Common myeloid progenitor, CD34-positive (primary cell): ENCODE data around the gene MACROD1.

Experiments
- CTCF ChIA-PET: fragments of 350-600 bp; sonication (Branson Sonifier 250); formaldehyde crosslinking; loops from one replicate; lab custom pipeline; 2021; ENCODE audit warnings: antibody characterized with exemption; lab: Charles Lee
- POLR2A ChIA-PET: fragments of 350-600 bp; sonication (Branson Sonifier 250); formaldehyde crosslinking; loops from one replicate; lab custom pipeline; 2021; ENCODE audit warnings: antibody characterized with exemption; lab: Charles Lee
- DNase-seq, 3 donors: peaks; one replicate each; pipeline versions ENCODE4 v3.0.0 to v3.0.0-alpha.2; 2013
- H3K27ac ChIP-seq, 2 experiments: 1 replicate in 1 of 2; 2 replicates in 1 of 2; pipeline ENCODE4 v1.7.0; 2013; ENCODE audit warnings: inconsistent platforms in 2 of 2, low read length in 2 of 2, mild to moderate bottlenecking in 2 of 2, low read depth in 1 of 2, moderate library complexity in 1 of 2; ENCODE audit not compliant: severe bottlenecking in 2 of 2, insufficient read depth in 1 of 2, poor library complexity in 1 of 2
- H3K27me3 ChIP-seq, 5 experiments: replicated peaks in 2 of 5; 1 replicate in 3 of 5; 2 replicates in 2 of 5; pipeline versions ENCODE4 v1.6.1 to v1.7.0; 2013; ENCODE audit warnings: low read length in 4 of 5, mild to moderate bottlenecking in 2 of 5, moderate library complexity in 2 of 5, inconsistent platforms in 1 of 5; ENCODE audit not compliant: insufficient read depth in 5 of 5, control insufficient read depth in 4 of 5
- H3K36me3 ChIP-seq, 4 experiments: 1 replicate in 2 of 4; 2 replicates in 2 of 4; pipeline versions ENCODE4 v1.6.1 to v1.7.0; 2013; ENCODE audit warnings: low read length in 3 of 4, control low read depth in 1 of 4, mild to moderate bottlenecking in 1 of 4; ENCODE audit not compliant: control insufficient read depth in 4 of 4, insufficient read depth in 4 of 4
- H3K4me1 ChIP-seq, 4 experiments: 1 replicate in 3 of 4; 2 replicates in 1 of 4; pipeline versions ENCODE4 v1.6.1 to v1.7.1; 2013; ENCODE audit warnings: low read length in 3 of 4, mild to moderate bottlenecking in 3 of 4, control low read depth in 1 of 4, inconsistent platforms in 1 of 4, moderate library complexity in 1 of 4; ENCODE audit not compliant: control insufficient read depth in 4 of 4, insufficient read depth in 4 of 4; ENCODE audit errors: control extremely low read depth in 1 of 4
- H3K4me3 ChIP-seq, 7 experiments: 1 replicate in 4 of 7; 2 replicates in 3 of 7; pipeline versions ENCODE4 v1.5.1 to v1.7.0; 2013; ENCODE audit warnings: mild to moderate bottlenecking in 7 of 7, low read length in 6 of 7, moderate library complexity in 6 of 7, inconsistent platforms in 2 of 7, low read depth in 2 of 7, control low read depth in 1 of 7; ENCODE audit not compliant: insufficient read depth in 4 of 7, control insufficient read depth in 1 of 7; ENCODE audit errors: extremely low read depth in 1 of 7
- H3K9me3 ChIP-seq, 5 experiments: 1 replicate in 4 of 5; 2 replicates in 1 of 5; pipeline versions ENCODE4 v1.6.1 to v1.7.1; 2013; ENCODE audit warnings: low read length in 4 of 5, mild to moderate bottlenecking in 2 of 5, inconsistent platforms in 1 of 5, low read depth in 1 of 5, moderate library complexity in 1 of 5; ENCODE audit not compliant: control insufficient read depth in 4 of 5, insufficient read depth in 2 of 5; ENCODE audit errors: control extremely low read depth in 1 of 5
- WGBS: methylation state at CpG from one replicate; pipeline ENCODE4 v1.1.5; 2013; ENCODE audit not compliant: insufficient coverage; 5-methylcytosine and 5-hydroxymethylcytosine counted together

Gene MACROD1

DNA sequence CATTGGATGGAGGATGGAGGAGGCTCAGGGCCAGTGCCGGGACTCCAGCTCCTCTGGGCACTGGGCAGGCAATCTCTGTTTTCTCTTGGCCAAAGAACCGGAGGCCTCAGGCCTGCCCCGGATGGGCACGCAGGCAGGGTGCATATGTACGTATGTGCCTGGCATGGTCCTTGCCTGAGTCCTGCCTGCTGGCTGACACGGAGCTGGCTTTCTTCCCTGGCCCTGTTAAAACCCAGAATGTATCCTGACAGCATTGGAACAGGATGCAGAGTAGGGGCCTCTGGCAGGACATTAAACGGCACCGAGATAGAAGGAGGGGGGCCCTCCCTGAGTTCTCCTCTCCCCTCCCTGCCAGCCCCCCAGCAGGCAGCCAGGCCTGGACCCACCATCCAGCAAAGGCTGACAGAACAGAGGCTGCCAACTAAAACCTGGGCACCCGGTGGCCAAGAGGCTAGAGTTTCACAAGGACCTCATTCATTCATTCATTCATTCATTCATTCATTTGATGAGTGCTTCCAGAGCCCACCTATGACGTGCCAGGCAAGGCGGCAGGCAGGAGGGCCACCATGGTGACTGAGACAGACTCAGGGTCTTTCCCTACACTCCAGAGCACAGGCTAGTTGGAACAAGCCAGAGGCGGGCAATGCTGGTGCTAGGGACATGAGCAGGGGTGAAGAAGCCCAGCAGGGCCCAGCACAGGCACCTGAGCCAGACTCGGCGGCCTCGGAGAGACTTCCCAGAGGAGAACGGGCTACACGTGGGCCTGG is 101.4 kb downstream of the MACROD1 start:
- Histone ChIP-seq H3K27ac (no peak overlapping the region), H3K4me3 (no peak overlapping the region), H3K4me1 (peaks cover 0 to 13% (median 8%) of the 10 kb centered on the region in 4 experiments), H3K36me3 (no peaks in the 10 kb centered on the region), H3K27me3 (peaks cover 0 to 46% (median 19%) of the 10 kb centered on the region in 5 experiments), H3K9me3 (no peaks in the 10 kb centered on the region)
- CTCF ChIA-PET, result no interaction called here
- DNase-seq, result no peak
- 98% methylated on average over 14 of the region's 17 CpGs for WGBS
- POLR2A ChIA-PET, result no interaction called here

DNA sequence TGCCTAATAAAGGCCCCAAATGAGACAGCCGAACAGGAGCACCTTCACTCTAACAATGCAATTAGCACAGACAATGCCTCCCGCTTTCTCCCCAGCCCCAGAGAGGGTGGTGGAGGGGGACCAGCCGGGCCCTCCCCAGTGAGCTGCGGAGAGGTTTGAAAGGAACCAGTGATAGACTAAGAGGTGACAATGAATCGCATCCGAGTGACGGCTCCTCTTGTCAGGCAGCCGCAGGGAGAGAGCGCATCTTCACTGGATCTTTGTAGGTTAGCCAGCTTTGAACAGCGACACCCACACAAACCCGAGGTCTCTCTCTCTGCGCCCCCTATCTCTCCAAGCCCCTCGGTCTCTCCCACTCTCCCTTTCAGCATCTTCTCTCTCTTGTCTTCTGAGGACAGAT is 102.1 kb downstream of the MACROD1 start:
- no peak overlapping the region for H3K27ac ChIP-seq
- CTCF ChIA-PET, result no interaction called here
- POLR2A ChIA-PET, result no interaction called here

DNA sequence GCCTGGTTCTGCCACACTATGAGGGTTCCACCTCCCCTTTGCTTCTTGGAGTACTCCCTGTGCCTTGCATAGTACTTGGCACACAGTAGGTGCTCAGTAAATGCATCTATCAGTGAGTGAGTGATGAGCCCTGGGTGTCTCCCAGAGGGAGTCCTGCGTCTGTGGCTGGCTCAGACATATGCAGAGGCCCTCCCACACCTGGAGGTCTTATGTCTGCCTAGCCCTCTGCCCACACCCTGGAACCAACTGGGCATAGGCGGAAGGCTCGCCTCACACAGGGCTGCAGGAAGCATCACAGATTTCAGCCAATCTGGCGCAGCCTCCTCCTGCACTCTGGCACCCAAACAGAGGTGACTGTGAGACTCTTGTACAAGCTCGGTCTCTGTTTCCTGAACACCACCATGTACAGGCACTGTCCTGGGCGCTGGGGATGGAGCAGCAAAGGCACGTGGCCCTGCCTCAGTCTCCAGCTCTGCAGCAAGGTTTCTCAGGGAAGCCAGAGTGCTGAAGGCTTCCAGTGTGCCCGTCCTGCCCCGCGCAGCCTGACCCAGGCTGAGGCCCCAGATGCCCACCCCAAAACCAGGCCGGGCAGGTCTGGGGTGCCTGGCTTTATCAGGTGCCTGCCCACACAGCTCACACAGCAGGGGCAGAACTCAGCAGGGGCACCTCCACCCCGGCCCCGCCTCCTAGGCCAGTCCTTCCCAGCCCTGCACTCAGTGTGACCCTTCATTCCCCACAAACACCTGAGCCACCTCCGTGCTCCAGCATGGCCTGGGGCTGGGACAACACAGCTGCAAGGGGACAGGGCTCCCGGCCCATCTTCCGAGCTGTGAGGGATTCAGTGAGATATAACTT is 103.5 kb downstream of the MACROD1 start:
- H3K27ac ChIP-seq, result no peak overlapping the region
- ChIA-PET CTCF (interaction anchor here (0.6 kb wide), 1 partner anchor 184 kb away, joined by 3 read pairs; no protein-coding TSS in a partner anchor), POLR2A (no interaction called here)
- peaks cover 0 to 13% (median 8%) of the 10 kb centered on the region in 4 experiments for H3K4me1 ChIP-seq
- 96% methylated on average over 16 of the region's 16 CpGs for WGBS
- H3K27me3 ChIP-seq, result peaks cover 0 to 51% (median 19%) of the 10 kb centered on the region in 5 experiments
- no peaks in the 10 kb centered on the region for H3K9me3 ChIP-seq
- no peak for DNase-seq
- H3K4me3 ChIP-seq, result no peak overlapping the region
- no peaks in the 10 kb centered on the region for H3K36me3 ChIP-seq

More for the DNA sequence above, 102.1 kb downstream of the MACROD1 start:
- no peaks in the 10 kb centered on the region for H3K36me3 ChIP-seq
- WGBS, result over 99% methylated on average over 11 of the region's 13 CpGs
- no peaks in the 10 kb centered on the region for H3K9me3 ChIP-seq
- no peak for DNase-seq
- no peak overlapping the region for H3K4me3 ChIP-seq
- H3K27me3 ChIP-seq, result peaks cover 0 to 51% (median 19%) of the 10 kb centered on the region in 5 experiments
- peaks cover 0 to 13% (median 8%) of the 10 kb centered on the region in 4 experiments for H3K4me1 ChIP-seq

DNA sequence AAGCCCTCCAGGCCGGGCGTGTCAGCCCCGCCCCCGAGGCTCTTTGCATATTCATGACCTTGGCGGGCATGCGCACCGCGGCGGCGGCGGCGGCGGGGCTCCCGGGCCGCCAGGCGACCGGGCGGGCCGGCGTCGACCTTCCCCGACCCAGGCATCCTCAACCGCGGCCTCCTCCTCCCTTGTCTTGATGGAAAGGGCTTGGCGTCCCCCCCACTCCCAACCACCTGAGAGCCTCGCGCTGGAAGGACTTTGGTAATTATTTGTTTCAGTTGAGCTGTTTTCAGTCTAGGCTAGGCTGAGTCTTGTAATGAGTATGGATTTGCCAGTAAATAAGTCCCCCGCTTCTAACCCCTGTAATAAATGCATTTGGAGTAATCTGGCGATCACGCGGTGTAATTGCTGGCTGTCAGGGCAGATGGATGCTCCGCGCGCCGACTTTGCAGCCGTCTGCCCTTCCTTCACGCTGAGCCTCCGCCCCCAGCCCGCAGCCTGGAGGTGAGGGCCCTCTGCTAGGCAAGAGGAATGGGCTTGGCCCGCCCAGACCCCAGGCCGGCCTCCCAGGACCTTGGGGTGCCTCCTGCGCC is 105.0 kb downstream of the MACROD1 start:
- Histone ChIP-seq H3K27me3 (peaks cover 0 to 45% (median 19%) of the 10 kb centered on the region in 5 experiments), H3K27ac (no peak overlapping the region), H3K36me3 (no peaks in the 10 kb centered on the region), H3K9me3 (no peaks in the 10 kb centered on the region), H3K4me3 (peak overlapping the region in 6 of 7 experiments; percentile 28 to 72 (median 55)), H3K4me1 (peaks cover 0 to 13% (median 8%) of the 10 kb centered on the region in 4 experiments)
- under 1% methylated on average over 18 of the region's 42 CpGs for WGBS
- ChIA-PET CTCF (no interaction called here), POLR2A (no interaction called here)
- DNase-seq, result peak; percentile 31 to 56 (median 49)

DNA sequence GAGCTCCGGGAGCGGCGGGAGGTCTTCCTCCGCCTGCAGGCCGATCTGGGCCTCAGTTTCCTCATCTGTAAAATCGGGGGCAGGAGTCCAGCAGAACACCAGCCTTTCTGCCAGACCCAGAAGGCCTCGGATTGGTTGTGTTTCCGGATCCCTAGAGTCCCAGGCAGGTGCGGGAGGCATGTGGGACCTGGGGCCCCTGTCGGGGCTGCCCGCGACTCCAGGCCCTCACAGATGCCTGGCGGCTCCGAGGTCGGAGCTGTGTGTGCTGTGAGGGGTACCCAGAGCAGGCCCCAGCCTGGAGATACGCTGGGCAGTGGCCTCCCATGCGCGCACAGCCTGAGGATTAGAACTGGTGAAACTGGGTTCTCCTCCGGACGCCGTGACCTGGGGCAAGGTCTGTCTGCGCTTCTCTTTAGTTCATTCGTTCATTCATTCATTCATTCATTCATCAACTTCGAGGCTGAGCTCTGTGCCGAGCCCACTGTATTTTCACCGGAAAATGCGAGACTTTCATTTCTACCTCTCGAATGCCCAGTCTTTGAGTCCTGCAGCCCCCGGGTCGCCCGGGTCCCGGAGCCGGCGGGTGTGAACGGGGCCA is 105.6 kb downstream of the MACROD1 start:
- 7% methylated on average over 24 of the region's 35 CpGs for WGBS
- Histone ChIP-seq H3K27me3 (peaks cover 0 to 45% (median 19%) of the 10 kb centered on the region in 5 experiments), H3K4me3 (peak overlapping the region in 6 of 7 experiments; percentile 28 to 72 (median 55)), H3K4me1 (peaks cover 0 to 13% (median 8%) of the 10 kb centered on the region in 4 experiments), H3K27ac (no peak overlapping the region), H3K36me3 (no peaks in the 10 kb centered on the region), H3K9me3 (no peaks in the 10 kb centered on the region)
- ChIA-PET POLR2A (no interaction called here), CTCF (no interaction called here)
- peak in 1 of 3 donors; percentile 5 for DNase-seq

DNA sequence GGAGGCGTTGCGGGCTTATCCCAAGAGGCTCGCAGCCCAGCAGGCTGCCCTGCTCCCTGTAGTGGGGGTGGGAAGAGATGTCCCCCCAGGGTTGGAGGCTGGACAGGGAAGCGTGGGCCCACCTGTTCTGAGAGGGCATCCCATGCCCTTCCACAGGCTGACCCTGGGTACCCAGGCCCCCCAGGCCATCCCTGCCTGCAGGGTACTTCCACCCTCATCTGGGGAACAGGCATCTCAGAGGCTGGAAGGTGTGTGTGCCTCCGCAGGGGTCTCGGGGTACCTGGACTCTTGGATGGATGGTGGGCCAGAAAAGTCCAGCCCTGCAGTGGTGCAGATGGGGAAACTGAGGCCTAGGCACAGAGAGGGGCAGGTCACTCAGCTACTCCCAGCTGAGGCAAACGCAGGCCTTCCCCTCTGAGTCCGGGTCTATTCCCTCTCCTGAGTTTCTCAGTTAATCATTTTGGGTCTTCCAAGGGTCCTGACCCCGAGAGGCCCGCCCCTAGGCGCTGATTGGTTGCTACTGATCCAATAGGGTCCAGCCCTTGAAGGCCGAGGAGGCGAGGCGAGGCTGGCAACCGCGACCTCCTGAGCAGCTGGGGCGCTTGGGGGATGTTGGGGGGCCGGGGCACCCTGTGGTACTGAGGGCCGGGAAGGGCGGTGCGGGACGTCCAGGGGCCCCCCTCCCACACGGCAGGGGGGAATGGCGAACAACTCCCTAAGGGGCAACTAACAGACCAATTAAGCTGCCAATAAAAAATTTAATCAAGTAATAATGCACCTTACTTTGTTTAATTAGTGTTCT is 106.4 kb downstream of the MACROD1 start:
- H3K27ac ChIP-seq, result no peak overlapping the region
- CTCF ChIA-PET, result no interaction called here
- DNase-seq, result no peak
- H3K27me3 ChIP-seq, result peaks cover 0 to 45% (median 19%) of the 10 kb centered on the region in 5 experiments
- WGBS, result 62% methylated on average over 20 of the region's 24 CpGs
- H3K36me3 ChIP-seq, result no peaks in the 10 kb centered on the region
- POLR2A ChIA-PET, result no interaction called here
- peaks cover 0 to 13% (median 8%) of the 10 kb centered on the region in 4 experiments for H3K4me1 ChIP-seq
- H3K4me3 ChIP-seq, result no peak overlapping the region
- H3K9me3 ChIP-seq, result no peaks in the 10 kb centered on the region
